ENCODE data around the gene PMAIP1. TPM values are rescaled to one million over a fixed set of nuclear protein-coding genes. Genes with fewer than 3 reads are reported as not detected.
"Not testable (repeated sequence)": the region's sequence is repeated elsewhere in the genome, so short reads cannot be mapped to it uniquely, and the experiment has no call there.

PMAIP1 gene
- not detected for total RNA-seq
- long read RNA-seq, partial matches to known transcripts = 0 of 2 reads
- long read RNA-seq, other reads (novel, unspliced or antisense) = 0 of 2 reads

DNA sequence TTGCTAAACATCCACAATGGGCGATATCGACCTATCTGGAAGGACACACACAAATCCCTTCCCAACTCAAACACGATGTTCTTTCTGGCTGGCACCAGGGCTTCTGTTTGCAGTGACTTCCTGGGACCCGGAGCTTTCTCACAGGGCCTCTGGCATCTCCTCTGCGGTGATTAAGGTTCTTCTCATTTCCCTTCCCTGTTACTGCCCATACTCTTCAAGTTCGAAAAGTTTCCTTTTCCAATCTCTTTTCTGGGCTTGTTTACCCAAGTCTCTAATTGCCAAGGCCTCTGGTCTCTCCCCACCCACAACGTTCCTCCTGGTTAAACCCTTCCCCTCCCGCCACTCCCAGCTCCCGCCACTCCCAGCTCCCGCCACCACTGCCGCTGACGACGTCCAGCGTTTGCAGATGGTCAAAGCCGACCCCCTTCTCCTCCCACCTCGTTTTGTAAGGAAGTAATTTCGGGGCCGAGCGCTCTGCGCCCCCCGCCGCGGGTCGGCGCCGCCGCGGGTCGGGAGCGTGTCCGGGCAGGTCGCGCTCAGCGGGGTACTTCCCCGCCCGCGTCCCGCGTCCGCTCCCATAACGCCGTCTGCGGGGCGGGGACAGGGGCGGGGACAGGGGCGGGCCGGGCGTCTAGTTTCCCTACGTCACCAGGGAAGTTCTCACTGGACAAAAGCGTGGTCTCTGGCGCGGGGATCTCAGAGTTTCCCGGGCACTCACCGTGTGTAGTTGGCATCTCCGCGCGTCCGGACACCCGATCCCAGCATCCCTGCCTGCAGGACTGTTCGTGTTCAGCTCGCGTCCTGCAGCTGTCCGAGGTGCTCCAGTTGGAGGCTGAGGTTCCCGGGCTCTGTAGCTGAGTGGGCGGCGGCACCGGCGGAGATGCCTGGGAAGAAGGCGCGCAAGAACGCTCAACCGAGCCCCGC lies at the start of gene PMAIP1:
Gene PMAIP1, plus strand, starts transcription at position 699 of the 924 bp plus-strand sequence. Its CDS starts 182 bp downstream, at position 881.
- intact Hi-C loops (cut with DNase I) = no loop called here
- peak; percentile 98 for ATAC-seq (ENCODE audit: poor library complexity)

DNA sequence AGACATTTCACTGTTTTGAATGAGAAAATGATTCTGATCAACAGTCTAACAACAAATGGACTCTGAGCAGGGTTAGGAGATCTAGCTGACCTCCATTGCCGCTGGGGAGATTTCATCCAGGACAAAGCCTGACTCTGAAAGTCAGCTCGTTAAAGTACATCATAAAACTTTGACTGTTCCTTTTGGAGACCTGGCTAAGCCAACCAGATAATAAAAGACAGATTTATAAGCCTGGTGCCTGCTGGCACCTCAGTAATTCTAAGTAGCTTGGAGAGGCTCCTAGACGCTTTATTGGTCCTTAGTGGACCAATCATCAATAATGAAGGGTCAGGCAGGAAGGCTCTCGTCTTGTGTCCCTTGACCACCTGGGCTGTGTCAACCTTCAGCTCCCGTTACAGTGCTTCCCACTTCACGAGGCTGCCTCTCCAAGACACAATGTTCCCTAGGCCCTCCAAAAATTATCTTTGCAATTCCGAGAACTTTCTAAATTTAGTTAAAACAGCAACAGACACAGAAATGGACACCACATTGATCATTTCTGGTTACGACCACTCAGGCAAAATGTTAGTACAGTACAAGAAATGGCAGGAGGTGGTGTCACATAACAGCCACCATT lies 47.9 kb upstream of the PMAIP1 start:
- ATAC-seq (ENCODE audit: poor library complexity) (no peak), DNase-seq (no peak)
- intact Hi-C loops (cut with DNase I) = no loop called here

More for the DNA sequence above, at the start of gene PMAIP1:
- DNase-seq = peak; percentile 84

- intact Hi-C loops (cut with DNase I) = no loop called here
- ATAC-seq (ENCODE audit: poor library complexity) = no peak
These were observed 47.2 kb upstream of the PMAIP1 start for GRCh38 chr18:59852548-59852947.

GRCh38 chr18:59853380-59853779 lies 46.4 kb upstream of the PMAIP1 start:
- no peak for DNase-seq
- intact Hi-C loops (cut with DNase I) = no loop called here
- ATAC-seq (ENCODE audit: poor library complexity) = no peak

More at GRCh38 chr18:59852548-59852947, 47.2 kb upstream of the PMAIP1 start:
- DNase-seq = no peak

DNA sequence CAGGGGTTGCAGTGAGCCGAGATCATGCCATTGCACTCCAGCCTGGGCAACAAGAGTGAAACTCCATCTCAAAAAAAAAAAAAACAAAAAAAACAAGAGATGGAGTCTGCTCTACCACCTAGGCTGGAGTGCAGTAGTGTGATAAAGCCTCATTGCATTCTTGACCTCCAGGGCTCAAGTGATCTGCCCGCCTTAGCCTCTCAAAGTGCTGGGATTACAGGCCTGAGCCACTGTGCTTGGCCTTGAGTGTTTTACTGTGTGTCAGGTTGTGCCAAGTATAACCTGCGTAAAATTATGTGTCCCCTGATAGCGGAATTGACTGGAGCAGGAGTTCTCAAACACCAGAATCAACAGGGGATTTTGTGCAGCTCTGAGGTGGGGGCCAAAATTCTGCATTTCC lies 45.8 kb upstream of the PMAIP1 start:
- intact Hi-C loops (cut with DNase I); ATAC-seq (ENCODE audit: poor library complexity); DNase-seq: not testable (repeated sequence)

- no peak for ATAC-seq (ENCODE audit: poor library complexity)
- DNase-seq = no peak
These were observed 38.8 kb upstream of the PMAIP1 start for GRCh38 chr18:59861009-59861408.

DNA sequence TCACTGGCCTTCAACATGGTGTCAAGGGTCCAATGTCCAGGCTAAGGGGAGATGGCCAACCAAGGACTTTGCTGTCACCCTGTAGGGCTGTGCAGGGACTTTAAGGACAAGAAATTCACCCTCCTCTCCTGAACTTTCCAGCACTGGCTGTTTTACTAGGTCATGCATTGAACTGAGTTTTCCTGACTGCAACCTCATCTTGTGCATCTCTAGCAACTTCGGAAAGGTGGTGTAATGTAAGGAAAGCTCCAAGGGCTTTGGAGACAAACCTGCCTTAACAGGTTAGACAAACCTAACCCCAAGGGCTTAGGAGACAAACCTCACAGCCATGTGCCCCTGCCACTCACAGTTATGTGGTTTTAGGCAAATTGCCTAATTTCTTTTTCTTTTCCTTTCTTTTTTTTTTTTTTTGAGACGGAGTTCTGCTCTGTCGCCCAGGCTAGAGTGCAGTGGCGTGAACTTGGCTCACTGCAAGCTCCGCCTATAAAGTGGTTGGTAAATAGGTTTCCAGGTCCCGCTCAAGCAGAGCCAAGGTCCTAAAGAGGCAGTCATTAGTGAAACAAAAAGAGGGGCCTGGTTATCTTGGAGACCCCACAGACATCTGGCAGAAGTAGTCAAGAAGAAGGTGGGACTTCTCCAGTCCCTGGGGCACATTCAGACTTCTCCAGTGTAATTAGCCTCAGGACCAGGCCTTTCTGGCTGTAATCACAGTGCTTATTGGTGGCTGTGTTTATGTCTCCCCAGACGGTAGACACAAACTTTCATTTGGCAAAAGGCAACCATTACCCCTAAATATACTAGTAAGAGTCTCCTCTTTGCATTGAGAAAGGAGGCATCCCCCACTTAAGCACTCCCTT lies 37.6 kb upstream of the PMAIP1 start:
- DNase-seq (no peak), ATAC-seq (ENCODE audit: poor library complexity) (no peak)
- intact Hi-C loops (cut with DNase I) = no loop called here

More at GRCh38 chr18:59861009-59861408, 38.8 kb upstream of the PMAIP1 start:
- intact Hi-C loops (cut with DNase I) = no loop called here

DNA sequence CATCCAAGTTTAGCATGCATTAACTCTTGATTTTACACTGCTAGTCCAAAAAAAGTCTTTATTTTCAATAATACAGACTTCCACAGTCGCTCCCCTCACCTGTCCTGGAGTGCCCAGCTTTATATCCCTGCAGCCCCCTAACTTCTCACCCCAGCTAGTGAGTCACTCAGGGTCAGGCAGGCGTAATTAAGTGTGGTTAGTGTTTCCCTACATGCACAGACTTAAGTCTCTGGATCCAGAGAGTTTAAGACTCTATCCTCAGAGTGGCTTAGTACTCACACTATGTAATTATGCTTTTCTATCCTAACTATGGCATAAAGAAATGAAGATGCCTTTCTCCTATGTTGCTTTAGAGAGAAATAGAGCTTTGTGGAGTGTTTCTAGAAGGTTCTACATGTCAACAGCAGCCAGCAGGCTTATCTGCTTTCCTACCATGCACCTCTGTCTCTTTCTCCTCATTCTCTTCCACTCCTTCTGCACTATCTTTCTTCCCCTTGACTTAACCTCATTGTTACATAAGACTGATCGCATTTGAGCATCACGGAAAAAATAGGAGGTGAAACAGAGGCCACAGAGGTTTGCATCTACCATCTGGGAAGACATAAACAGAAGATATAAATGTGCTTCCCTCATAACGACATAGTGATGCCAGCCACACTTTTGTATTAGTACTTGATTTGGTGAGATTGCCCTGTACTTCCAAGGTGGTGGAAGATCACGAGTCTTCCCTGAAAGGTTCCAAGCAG lies 34.4 kb upstream of the PMAIP1 start:
- intact Hi-C loops (cut with DNase I) = no loop called here
- DNase-seq (no peak), ATAC-seq (ENCODE audit: poor library complexity) (no peak)

GRCh38 chr18:59866551-59867269 lies 33.1 kb upstream of the PMAIP1 start:
- ATAC-seq (ENCODE audit: poor library complexity) = no peak
- DNase-seq = no peak
- intact Hi-C loops (cut with DNase I) = no loop called here

DNA sequence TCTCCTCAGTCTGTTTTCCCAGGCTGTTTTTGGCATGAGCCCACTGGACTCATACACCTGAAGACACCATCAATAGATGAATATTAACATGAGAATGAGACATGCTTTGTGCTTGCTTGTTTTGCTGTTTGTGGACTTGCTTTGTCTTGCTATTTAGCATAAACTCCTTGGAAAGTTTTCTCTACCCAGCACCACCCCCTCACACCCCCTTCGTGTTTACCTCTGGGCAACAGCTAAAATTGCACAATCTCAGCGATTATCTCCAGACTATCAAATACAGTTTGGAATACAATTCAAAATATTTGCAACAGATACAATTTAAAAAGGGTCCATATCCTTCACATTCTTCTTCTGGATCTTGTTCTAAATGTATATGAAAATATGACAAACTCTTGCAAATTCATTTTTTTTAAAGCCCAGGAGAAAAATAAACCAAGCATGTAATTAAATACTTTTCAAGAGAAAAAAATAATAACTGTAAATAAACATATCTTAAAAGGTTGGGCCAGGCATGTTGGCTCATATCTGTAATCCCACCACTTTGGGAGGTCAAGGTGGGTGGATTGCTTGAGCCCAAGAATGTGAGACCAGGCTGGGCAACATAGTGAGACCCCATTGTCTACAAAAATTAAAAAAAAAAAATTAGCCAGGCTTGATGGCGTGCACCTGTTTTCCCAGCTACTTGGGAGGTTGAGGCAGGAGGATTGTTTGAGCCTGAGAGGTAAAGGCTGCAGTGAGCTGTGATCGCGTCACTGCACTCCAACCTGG lies 32.3 kb upstream of the PMAIP1 start:
- intact Hi-C loops (cut with DNase I) = no loop called here
- ATAC-seq (ENCODE audit: poor library complexity) = no peak

GRCh38 chr18:59870623-59871130 lies 29.1 kb upstream of the PMAIP1 start:
- intact Hi-C loops (cut with DNase I) = no loop called here
- DNase-seq = no peak

More for the DNA sequence above, 32.3 kb upstream of the PMAIP1 start:
- no peak for DNase-seq

DNA sequence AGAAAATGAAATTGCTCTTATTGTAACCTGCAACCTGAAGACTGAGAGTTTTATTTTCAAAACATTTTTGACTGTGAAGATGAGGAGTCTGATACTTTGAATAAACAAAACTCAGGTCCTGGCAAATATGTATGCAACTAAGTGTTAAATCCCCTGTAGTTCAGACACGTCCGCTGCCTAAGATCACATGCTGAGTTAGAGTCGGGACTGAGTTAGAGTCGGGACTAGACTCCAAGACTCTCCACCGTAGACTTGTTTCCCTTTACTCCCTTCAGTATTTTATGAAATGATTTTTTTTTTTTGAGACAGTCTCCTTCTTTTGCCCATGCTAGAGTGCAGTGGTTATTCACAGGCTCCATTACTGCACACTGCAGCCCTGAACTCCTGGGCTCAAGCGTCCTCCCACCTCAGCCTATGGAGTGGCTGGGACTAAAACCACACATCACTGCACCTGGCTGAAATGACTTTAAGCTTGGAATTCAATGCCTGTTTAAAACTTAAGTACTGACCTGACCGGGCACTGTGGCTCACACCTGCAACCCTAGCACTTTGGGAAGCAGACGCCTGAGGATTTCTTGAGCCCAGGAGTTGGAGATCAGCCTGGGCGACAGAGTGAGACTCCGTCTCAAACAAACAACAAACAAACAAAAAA lies 28.0 kb upstream of the PMAIP1 start:
- DNase-seq = no peak
- intact Hi-C loops (cut with DNase I) = no loop called here
- no peak for ATAC-seq (ENCODE audit: poor library complexity)

More at GRCh38 chr18:59870623-59871130, 29.1 kb upstream of the PMAIP1 start:
- ATAC-seq (ENCODE audit: poor library complexity) = no peak

DNA sequence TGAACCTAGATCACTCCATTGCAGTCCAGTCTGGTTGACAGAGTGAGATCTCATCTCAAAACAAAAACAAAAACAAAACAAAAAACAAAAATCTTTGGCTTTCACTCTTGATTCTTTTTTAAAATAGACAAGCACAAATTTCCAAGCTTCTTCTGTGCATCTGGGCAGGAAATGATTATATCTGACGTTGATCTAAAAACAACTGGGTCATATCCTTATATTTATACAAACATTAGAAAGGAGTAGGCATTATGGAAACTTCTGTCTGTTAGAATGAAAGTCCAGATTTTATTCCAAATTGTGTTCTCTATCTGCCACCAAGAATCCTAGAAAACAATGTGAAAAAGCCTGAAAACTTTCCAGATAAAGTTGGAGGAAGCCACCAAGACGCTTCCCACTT lies 26.2 kb upstream of the PMAIP1 start:
- no peak for DNase-seq
- intact Hi-C loops (cut with DNase I) = no loop called here

DNA sequence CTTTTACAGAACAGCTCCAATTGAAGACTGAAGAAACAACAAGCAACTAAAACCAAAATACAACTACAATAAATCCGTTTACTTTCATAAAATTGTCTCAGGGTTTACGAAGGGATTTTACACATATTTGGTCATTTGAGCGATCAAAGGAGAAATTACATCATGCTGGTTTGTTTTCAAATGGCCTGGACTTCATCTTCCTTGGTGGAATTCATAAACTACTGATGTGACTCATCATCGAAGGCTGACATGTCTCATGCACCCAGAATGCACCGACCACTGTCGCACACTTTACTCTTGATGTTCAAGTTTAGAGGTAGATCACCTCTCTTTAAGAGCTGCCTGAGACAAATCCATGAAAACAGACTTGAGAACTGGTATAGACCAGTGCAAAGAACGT lies 25.6 kb upstream of the PMAIP1 start:
- DNase-seq = no peak
- ATAC-seq (ENCODE audit: poor library complexity) = no peak
- intact Hi-C loops (cut with DNase I) = no loop called here

More for the DNA sequence above, 26.2 kb upstream of the PMAIP1 start:
- no peak for ATAC-seq (ENCODE audit: poor library complexity)

DNA sequence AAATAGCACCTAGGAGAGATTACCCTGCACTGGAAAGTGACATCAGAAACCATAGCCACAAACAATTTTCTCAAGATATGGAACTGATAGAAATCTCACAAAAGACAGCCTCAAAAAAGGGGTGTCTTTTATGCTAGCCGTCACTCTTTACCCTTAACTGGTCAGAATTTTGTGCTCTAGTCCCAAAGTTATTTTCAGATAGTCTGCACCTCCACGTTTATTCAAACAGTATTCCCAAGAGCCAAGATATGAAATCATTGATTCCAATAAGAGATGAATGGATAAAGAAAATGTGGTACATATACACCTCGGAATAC lies 23.5 kb upstream of the PMAIP1 start:
- DNase-seq (no peak), ATAC-seq (ENCODE audit: poor library complexity) (no peak)
- intact Hi-C loops (cut with DNase I) = no loop called here

DNA sequence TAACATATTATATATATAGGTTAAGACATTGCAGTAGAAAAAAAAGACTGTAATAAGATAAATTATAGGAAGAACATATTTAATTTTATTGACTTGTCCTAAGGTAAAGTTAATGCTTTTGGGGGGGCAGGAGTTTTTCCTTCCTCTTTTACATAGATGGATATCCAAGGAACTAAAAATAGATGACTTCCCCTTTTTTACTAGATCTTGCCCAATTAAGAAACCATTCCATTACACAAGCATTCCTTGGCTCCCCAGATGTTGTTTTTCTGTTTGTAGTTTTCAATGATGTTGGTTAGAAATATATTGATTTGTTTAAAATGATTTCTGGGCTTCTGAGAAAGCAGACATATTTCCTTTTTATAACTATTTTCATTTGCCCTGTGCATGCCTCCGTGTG lies 22.4 kb upstream of the PMAIP1 start:
- ATAC-seq (ENCODE audit: poor library complexity) (no peak), DNase-seq (no peak)
- intact Hi-C loops (cut with DNase I) = no loop called here
